PC-3 (cell line): ENCODE results near the gene FBXW7.

Source experiments
- EZH2phosphoT487 ChIP-seq: fragments of 300-600 bp; sonication (generic); IDR thresholded peaks from 2 replicates; pipeline ENCODE4 v1.6.1; 2018; ENCODE audit warnings: mild to moderate bottlenecking, antibody characterized with exemption, low read length, borderline replicate concordance
- TF ChIP-seq, protein P1 (sequence below): fragments of 300-600 bp; sonication (generic); conservative IDR thresholded peaks from 2 replicates; pipeline ENCODE4 v1.5.1; 2017; ENCODE audit warnings: antibody characterized with exemption, low read depth, mild to moderate bottlenecking, low read length

DNA sequence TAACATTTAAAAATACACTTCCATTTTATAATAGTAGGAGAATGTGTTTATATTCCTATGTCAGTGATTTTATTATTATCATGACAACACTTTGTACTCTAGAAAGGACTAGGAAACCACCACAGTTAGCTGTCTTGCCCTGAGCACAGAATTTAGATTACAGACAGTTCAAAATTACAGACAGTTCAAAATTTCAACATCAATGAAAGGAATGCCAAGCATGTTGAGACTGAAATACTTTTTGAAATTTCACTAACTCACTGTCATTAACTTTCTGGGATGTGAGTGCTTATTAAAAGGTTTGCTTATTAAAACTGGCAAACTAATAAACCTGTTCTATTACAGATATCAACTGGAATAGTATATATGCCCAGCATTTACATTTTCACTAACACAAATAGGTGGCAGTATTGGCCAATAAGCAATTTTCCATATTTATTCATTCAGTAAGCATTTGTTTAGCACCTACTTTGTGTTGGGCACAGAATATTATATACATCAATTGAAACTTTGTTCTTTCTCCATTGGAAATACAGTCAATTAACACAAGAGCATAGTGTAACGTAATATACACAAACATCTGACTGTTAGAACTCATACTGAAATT, 179.4 kb downstream of the FBXW7 start:
- TF ChIP-seq, protein P1, sequence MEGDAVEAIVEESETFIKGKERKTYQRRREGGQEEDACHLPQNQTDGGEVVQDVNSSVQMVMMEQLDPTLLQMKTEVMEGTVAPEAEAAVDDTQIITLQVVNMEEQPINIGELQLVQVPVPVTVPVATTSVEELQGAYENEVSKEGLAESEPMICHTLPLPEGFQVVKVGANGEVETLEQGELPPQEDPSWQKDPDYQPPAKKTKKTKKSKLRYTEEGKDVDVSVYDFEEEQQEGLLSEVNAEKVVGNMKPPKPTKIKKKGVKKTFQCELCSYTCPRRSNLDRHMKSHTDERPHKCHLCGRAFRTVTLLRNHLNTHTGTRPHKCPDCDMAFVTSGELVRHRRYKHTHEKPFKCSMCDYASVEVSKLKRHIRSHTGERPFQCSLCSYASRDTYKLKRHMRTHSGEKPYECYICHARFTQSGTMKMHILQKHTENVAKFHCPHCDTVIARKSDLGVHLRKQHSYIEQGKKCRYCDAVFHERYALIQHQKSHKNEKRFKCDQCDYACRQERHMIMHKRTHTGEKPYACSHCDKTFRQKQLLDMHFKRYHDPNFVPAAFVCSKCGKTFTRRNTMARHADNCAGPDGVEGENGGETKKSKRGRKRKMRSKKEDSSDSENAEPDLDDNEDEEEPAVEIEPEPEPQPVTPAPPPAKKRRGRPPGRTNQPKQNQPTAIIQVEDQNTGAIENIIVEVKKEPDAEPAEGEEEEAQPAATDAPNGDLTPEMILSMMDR, result peak; percentile 47
- TF ChIP-seq EZH2phosphoT487, result no peak
